HepG2 (cell line): ENCODE results near the gene TGFBI. TPM values are rescaled to one million over a fixed set of nuclear protein-coding genes. Genes with fewer than 3 reads are reported as not detected.

Experiments
- HBP1 ChIP-seq: IDR thresholded peaks from 2 replicates; pipeline ENCODE4 v1.6.1; 2016; ENCODE audit warnings: low read depth, control low read depth
- HMG20A ChIP-seq: IDR thresholded peaks from 2 replicates; pipeline ENCODE4 v1.6.1; 2016; ENCODE audit warnings: borderline replicate concordance
- MAFK ChIP-seq, 2 experiments: IDR thresholded peaks in 1 of 2; conservative IDR thresholded peaks in 1 of 2; 2 replicates each; pipeline ENCODE4 v1.6.1; 2011; ENCODE audit warnings: improper control_type of control experiment in 2 of 2, low read length in 2 of 2
- MYPOP ChIP-seq: sonication (generic); formaldehyde crosslinking; IDR thresholded peaks from 2 replicates; pipeline ENCODE4 v1.8.1; 2023; ENCODE audit warnings: mild to moderate bottlenecking, moderate library complexity, missing genetic modification reagents
- NFKB2 ChIP-seq: sonication (generic); formaldehyde crosslinking; IDR thresholded peaks from 2 replicates; pipeline ENCODE4 v1.4.0; 2020; ENCODE audit warnings: missing genetic modification reagents, borderline replicate concordance
- NR2F1 ChIP-seq, 2 experiments: fragments of 450-650 bp in 1 of 2; formaldehyde crosslinking in 1 of 2; IDR thresholded peaks; 2 replicates each; pipeline versions ENCODE4 v1.5.0 to v1.6.1; 2016 to 2020; ENCODE audit warnings: mild to moderate bottlenecking in 1 of 2, missing compliant biosample characterization in 1 of 2, missing genetic modification reagents in 1 of 2, moderate library complexity in 1 of 2
- SALL1 ChIP-seq: sonication (generic); formaldehyde crosslinking; IDR thresholded peaks from 2 replicates; pipeline ENCODE4 v1.8.0; 2022; ENCODE audit warnings: mild to moderate bottlenecking, missing genetic modification reagents
- WIZ ChIP-seq: sonication (generic); formaldehyde crosslinking; IDR thresholded peaks from 2 replicates; pipeline ENCODE4 v1.5.1; 2020; ENCODE audit warnings: mild to moderate bottlenecking, missing genetic modification reagents
- ZBTB4 ChIP-seq: sonication (generic); formaldehyde crosslinking; IDR thresholded peaks from 2 replicates; pipeline ENCODE4 v1.4.0; 2020; ENCODE audit warnings: missing genetic modification reagents, mild to moderate bottlenecking, borderline replicate concordance
- ZNF142 ChIP-seq: sonication (generic); formaldehyde crosslinking; IDR thresholded peaks from 2 replicates; pipeline ENCODE4 v1.4.0; 2020; ENCODE audit warnings: missing genetic modification reagents
- ZNF720 ChIP-seq: sonication (generic); formaldehyde crosslinking; IDR thresholded peaks from 2 replicates; pipeline ENCODE4 v1.4.0; 2020; ENCODE audit warnings: missing genetic modification reagents
- ZNF883 ChIP-seq: sonication (generic); formaldehyde crosslinking; IDR thresholded peaks from 2 replicates; pipeline ENCODE4 v1.5.1; 2020; ENCODE audit warnings: mild to moderate bottlenecking, missing genetic modification reagents; ENCODE audit errors: not compliant biosample characterization
- ZNF891 ChIP-seq: sonication (generic); formaldehyde crosslinking; IDR thresholded peaks from 2 replicates; pipeline ENCODE4 v1.5.0; 2020; ENCODE audit warnings: mild to moderate bottlenecking, missing genetic modification reagents
- polyA plus RNA-seq, 8 experiments: library from polyadenylated mRNA; depleted of rRNA in 3 of 8; stranded (reverse) in 7 of 8; unstranded in 1 of 8; fragments of >200 nt; fragmentation: Illumina TruSeq in 4 of 8; extraction: Trizol in 4 of 8; gene quantifications; 2 replicates each; pipeline versions ENCODE4 v1.2.1 to v1.2.3, GENCODE V29; 2011 to 2016; ENCODE audit warnings: low read depth in 4 of 8, missing spikeins in 1 of 8, mixed read lengths in 1 of 8; ENCODE audit not compliant: insufficient read depth in 1 of 8
- total RNA-seq, 5 experiments: library from RNA; depleted of rRNA; stranded (reverse); fragments of >200 nt; fragmentation: Illumina TruSeq; extraction: Trizol; gene quantifications; 2 replicates each; pipeline ENCODE4 v1.2.3, GENCODE V29; 2016; ENCODE audit warnings: low read depth in 1 of 5

The TGFBI gene
- total and polyA plus RNA-seq, 2 of the 13 experiments (the other 11 are each of a cell fraction or from before 2014, with no cell fraction given), result 275 to 457 TPM

- TF ChIP-seq MAFK (conservative IDR thresholded peaks at IDR 0.05 in 1 of 2, IDR thresholded peaks at IDR 0.05 in 1 of 2; ENCODE audit: low read length in 2 of 2), result no peak
- peak; percentile 80 for TF ChIP-seq SALL1 (CRISPR knock-in tag)
- no peak for TF ChIP-seq ZBTB4 (CRISPR knock-in tag)
- peak; percentile 79 for TF ChIP-seq ZNF142
- TF ChIP-seq ZNF891 (CRISPR knock-in tag), result peak; percentile 57; the same call in 1 of the 2 replicates
- TF ChIP-seq MYPOP (CRISPR knock-in tag), result peak; percentile 86
- no peak for TF ChIP-seq ZNF720
- TF ChIP-seq HBP1 (CRISPR knock-in tag), result peak; percentile 71; the same call in 1 of the 2 replicates
- peak; percentile 78; the same call in 1 of the 2 replicates for TF ChIP-seq NFKB2
- TF ChIP-seq ZNF883 (CRISPR knock-in tag), result peak; percentile 73
- peak; percentile 70; the same call in 1 of the 2 replicates for TF ChIP-seq WIZ (CRISPR knock-in tag)
- TF ChIP-seq NR2F1 (CRISPR knock-in tag; IDR thresholded peaks at IDR 0.05), result no peak
- TF ChIP-seq HMG20A (CRISPR knock-in tag), result no peak
These were observed at the start of gene TGFBI (continued) for GRCh38 chr5:136028782-136029742.
